GM19240 (cell line): ENCODE data around the gene HIRA.
"Not testable (repeated sequence)": the region's sequence is repeated elsewhere in the genome, so short reads cannot be mapped to it uniquely, and the experiment has no call there.

Source experiments
- DNase-seq: peaks from one replicate; pipeline ENCODE4 v3.0.0; 2011; ENCODE audit warnings: low spot score; ENCODE audit not compliant: insufficient read length

HIRA gene

GRCh38 chr22:19386248-19386647, 45.3 kb downstream of the HIRA start:
- DNase-seq, result no peak

DNA sequence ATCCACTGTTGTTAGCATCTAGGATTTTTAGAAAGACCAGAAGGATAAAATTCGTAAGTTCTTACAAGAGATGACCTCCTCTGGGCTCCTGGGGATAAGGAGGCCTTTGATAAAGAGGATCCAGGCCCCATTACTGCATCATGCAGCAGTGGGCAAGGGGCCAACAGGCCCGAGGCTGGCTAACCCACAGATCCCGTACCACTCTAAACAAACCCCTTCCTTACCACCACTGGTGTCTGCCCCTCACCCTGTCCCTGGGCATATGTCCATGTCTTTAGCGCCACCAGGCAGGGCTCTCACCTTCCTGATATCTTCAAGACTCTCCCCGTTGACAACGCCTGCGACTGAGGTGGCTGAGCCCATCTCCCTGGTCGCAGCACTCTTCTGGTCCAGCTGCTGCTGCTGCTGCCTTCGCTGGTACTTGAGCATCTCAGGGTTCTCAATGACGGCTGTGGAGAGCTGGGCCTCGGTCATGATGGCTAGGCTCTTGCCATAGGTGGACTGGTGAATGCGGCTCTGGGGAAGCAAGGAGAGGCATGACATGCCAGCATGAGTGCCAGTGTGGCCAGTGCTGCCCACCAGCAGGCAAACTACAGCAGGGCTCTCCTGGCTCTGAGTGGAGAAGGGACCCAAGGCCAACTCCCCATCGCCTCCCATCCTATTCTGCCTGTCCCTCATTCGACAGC, 46.2 kb downstream of the HIRA start:
- no peak for DNase-seq

- DNase-seq, result no peak
Observed at GRCh38 chr22:19383292-19383691, 48.2 kb downstream of the HIRA start.

- DNase-seq, result no peak
Observed at GRCh38 chr22:19382240-19382639, 49.3 kb downstream of the HIRA start.

DNA sequence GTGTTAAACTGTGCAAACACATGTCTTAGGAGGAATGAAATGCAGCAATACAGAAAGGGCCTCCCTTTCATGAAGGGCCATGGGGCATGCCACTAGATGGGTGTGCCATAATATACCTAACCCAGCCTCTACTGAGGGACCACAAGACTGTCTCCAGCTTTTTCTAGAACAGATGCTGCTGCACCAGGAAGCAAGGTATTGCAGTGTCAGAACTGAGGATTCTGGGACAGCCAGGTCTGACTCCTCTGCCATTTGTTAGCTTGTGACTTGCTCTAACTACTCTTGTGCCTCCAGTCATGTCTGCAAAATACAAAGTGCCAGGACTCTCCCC, 53.2 kb downstream of the HIRA start:
- no peak for DNase-seq

GRCh38 chr22:19377565-19378343, 53.8 kb downstream of the HIRA start:
- no peak for DNase-seq

DNA sequence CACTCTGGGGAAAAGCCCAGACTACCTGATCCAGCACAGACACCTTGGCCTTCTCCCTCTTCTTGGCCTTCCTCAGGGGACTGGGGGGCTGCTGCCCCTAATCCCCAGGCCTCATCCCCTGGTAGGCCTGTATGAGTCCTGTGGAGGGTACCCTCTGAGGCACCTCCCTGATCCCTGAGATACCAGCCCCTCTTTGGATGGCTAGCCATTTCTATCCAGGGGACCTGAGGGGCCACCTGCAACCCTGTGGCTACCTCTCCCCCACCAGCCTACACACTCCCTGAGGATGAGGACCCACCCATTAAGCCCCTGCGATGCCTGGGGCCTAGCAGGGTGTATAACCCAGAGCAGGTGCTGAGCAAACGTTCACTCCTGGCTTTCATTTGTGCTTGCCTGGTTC, 54.6 kb downstream of the HIRA start:
- no peak for DNase-seq

DNA sequence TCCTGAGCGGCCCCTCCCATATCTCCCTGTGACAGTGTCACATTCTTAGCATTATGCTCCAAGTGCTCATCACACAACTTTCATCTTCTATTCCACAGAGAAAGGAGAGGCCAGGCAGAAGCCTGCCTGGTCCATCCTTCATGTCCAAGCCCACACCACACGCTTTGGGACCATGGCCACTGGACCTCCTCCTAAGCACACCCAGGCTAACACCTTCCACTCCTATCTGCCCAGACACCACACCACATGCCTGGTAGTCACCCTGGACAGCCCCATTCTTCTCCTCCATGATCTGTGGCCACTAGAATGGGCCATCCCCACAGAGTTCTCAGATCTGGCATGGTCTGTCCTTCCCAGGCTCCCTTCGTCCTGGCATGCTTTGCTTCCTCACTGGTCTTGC, 55.3 kb downstream of the HIRA start:
- DNase-seq, result no peak

GRCh38 chr22:19375435-19375834, 56.1 kb downstream of the HIRA start:
- no peak for DNase-seq

DNA sequence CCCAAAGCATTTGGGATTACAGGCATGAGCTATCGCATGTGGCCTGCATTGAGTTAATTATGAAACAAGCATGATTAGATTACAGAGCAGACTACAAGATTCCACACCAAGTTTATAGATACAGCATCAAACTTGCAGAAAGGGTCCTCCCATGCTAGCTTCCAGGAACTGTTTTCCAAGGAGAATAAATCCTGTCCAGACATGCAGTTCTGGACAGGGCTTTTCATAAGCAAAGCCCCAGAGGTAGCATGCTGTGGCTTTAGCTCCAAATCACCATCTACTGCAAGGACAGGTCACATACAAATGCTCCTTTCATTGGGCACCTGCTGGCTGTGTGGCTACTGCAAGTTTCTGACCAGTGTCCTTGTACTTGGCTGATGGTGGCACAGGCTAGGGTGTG, 57.1 kb downstream of the HIRA start:
- DNase-seq, result no peak

DNA sequence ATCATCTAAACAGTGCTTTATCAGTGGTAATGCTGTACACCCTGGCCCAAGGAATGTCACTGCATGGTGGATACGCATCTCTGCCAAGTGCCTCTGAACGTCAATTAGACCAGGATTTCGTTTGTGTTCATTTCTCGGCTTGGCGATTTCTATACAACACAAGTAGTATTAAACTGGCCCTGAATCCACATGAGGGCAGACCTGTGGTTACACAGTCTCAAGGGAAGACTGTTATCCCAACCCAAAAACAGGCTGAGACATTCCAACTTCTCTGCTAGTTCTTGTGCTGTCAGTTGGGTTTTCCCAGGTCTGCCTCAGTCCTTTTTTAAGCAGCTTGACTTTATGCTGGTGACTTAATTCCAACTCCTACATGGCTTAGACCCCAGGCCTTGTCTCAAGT, 58.1 kb downstream of the HIRA start:
- no peak for DNase-seq

- no peak for DNase-seq
Observed at GRCh38 chr22:19371893-19372292, 59.6 kb downstream of the HIRA start.

DNA sequence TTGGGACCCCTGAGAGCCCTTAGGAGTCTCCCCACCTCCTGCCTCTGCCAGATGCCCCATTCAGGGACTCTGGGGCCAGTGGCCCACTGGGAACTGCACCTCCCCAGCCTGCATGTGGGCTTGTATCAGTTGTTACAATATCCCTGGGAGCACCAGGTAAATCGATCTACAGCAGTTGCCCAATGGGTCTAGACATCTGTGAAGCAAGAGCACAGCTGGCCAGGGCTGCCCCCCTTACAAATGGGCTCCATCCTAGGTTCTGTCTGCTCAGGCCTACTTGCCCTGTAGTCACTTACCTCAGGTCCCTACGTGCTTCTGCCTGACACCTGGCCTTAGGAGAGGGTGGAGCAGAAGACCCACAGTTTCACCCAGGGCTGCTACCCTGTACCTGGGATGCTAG, 62.7 kb downstream of the HIRA start:
- DNase-seq, result no peak

DNA sequence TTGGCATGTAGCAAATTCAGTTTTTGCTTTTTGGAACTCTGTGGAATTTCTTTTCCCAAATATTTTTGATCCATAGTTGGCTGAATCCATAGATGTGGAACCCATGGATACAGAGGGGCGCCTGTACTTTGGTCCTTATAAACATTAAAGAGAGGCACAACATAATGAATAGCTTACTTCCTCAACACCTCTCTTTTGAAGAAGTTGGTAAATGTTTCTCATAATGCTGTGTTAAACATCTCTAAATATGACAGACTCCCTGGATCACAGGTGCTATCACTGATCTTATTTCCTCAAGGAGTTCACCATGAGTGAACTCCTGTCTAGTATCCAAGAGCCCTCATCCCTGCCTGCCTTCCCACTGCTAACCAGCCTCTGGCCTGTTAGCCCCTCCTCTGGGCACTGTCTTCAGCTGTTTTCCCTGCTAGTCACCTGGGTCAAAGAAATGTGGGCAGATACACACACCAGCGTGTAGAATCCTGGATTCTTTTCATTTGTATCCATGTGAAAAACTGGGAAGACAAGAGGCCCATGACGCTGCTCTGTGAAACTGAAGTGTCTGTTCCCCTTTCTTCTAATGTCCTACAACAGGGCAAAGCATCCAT, 63.7 kb downstream of the HIRA start:
- DNase-seq, result no peak

GRCh38 chr22:19363541-19363940, 68.0 kb downstream of the HIRA start:
- DNase-seq, result not testable (repeated sequence)

DNA sequence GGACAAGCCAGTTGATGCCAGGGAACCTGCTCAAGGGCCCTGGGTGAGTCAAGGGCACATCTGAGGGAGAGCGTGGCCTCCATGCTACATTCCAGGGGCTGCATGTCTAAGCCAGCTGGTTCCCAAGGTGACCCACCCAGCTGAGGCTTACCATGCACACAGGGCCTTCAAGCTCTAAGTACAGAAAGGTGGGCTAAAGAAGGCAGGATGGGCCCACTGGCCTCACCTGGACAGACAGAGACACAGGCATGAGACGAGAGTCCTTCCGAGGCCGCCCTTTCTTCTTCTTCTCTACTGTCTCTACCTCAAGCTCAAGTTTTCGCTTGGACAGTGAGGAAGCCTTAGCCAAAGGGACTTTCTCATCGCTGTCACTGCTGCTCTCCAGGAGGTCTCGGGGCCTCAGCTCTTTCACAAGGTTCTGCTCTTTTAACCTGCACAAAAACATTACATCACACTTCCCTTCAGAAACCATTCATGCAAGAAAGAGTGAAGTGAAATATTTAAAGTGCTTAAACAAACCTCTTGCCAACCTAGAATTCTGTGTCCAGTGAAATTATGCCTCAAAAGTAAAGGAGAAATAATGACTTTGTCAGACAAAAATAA, 69.9 kb downstream of the HIRA start:
- peak; percentile 60 for DNase-seq

DNA sequence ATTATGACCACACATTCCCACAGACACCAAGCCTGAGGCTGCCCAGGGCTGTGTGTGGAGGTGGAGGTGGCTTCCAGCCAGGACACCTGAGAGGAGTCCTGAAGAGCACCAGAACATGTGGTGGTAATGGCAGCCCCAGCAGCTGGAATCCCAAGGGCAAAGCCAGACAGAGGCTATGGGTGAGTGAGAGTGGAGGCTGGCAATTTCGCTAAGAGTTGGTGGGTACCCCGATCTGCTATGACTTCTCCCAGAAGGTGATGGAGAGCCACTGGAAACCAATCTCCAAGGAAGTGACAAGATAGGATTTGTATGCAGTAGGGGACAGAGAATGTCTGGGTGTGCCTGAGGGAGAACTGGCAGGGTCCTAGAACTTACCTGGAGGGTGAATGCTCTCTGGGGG, 70.7 kb downstream of the HIRA start:
- no peak for DNase-seq

- no peak for DNase-seq
Observed at GRCh38 chr22:19360300-19360792, 71.2 kb downstream of the HIRA start.

DNA sequence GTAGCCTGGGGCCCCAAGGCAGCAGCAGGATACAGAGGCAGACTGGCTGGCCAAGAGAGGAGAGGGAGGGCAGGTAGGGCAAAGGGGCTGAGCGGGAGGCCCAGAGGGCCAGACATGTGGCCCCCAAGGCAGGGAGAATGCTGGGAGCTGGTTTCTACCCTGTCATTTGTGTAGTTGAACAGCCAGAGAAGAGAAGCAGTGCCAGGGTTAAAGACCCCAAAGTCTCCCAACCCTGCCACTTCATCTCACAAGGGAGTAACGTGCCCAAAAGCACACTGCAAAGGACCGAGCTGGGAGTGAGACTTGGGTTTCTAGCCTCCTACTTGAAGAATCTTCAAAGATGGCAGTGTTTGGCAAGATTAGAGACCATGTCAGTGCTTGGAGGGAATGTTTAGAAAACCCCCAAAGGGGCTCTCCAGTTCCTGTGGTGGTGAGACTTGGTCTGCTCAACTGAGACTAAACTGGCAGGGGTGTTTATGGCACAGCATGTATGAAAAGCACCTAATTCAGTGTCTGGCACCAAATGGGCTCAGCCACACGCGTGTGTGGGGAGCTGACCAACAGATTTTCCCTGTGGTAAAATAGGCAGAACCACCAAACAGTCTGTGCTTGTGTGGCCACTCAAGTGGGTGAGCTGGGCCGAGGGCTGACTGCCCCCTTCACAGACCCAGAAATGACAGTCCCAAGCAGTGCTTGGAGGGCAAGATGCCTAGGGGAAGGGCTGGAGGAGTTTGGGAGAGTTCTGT, 71.8 kb downstream of the HIRA start:
- no peak for DNase-seq

- DNase-seq, result no peak
Observed at GRCh38 chr22:19358703-19359553, 72.6 kb downstream of the HIRA start.

DNA sequence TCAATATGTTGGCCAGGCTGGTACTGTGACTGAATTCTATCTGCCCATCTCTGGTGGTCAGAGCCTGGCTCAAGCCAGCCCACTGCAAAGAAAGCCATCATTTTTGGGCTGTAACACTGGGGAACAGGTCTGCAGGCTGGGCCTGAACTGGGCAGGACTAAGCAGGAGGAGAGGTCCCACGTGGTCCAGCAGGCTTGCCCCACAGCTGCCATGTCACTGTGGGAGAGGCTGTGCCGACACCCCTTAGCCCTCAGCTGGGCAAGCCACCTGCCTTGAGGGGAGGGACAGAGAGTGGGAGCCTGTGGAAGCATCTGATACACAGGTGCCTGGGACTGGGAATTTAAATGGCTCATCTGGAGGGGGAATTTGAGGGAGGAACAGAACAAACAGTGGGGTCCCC, 73.3 kb downstream of the HIRA start:
- no peak for DNase-seq
